Stomach (tissue), 4 donors: Measurements from ENCODE around the gene ENOX1.

Source experiments
- EP300 ChIP-seq: sonication (generic); formaldehyde crosslinking; IDR thresholded peaks from one replicate; pipeline ENCODE4 v1.6.1; 2017; ENCODE audit warnings: antibody characterized with exemption
- POLR2AphosphoS5 ChIP-seq, 3 donors: sonication (generic); formaldehyde crosslinking; IDR thresholded peaks; one replicate each; pipeline ENCODE4 v1.6.1; 2016; ENCODE audit warnings: antibody characterized with exemption in 3 of 3
- TF ChIP-seq, protein P1 (sequence below), 7 experiments: fragments of 450-650 bp in 4 of 7; fragments of 200-600 bp in 3 of 7; sonication (generic) in 3 of 7; IDR thresholded peaks; one replicate each; pipeline ENCODE4 v1.5.1; 2016 to 2019; ENCODE audit warnings: antibody characterized with exemption in 7 of 7, control low read depth in 2 of 7, mild to moderate bottlenecking in 1 of 7

DNA sequence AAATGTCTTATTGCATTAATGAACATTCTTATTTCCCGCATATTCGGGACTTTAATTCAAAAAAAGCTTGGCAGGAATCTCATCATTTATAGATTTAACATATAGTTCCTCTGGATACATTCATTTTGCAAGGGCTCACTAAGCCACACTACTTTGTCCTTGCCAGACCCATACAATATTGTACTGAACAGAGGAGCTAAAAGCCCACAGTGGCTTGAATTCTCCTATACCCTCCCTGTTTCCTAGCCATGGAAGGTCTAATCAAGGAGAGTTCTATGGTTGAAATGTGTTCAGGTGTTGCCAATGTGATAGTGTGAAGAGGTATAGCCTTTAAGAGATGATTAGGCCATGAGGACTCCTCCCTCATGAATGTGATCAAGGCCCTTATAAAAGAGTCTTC lies 298.9 kb downstream of the ENOX1 start:
- TF ChIP-seq EP300: no peak
- TF ChIP-seq, protein P1, sequence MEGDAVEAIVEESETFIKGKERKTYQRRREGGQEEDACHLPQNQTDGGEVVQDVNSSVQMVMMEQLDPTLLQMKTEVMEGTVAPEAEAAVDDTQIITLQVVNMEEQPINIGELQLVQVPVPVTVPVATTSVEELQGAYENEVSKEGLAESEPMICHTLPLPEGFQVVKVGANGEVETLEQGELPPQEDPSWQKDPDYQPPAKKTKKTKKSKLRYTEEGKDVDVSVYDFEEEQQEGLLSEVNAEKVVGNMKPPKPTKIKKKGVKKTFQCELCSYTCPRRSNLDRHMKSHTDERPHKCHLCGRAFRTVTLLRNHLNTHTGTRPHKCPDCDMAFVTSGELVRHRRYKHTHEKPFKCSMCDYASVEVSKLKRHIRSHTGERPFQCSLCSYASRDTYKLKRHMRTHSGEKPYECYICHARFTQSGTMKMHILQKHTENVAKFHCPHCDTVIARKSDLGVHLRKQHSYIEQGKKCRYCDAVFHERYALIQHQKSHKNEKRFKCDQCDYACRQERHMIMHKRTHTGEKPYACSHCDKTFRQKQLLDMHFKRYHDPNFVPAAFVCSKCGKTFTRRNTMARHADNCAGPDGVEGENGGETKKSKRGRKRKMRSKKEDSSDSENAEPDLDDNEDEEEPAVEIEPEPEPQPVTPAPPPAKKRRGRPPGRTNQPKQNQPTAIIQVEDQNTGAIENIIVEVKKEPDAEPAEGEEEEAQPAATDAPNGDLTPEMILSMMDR (IDR thresholded peaks at IDR 0.05): no peak
- no peak for TF ChIP-seq POLR2AphosphoS5 (IDR thresholded peaks at IDR 0.05)
